GM18498 (cell line): ENCODE data around the gene TFPI.
A peak's percentile ranks its signal among the peaks of the same experiment; 100 is the strongest.
"Not testable (repeated sequence)": the region's sequence is repeated elsewhere in the genome, so short reads cannot be mapped to it uniquely, and the experiment has no call there.

Experiments
- ATAC-seq: cut with Tn5 transposase; IDR thresholded peaks from one replicate; pipeline ENCODE4 v1.9.1; 2021; ENCODE audit warnings: mild to moderate bottlenecking, moderate library complexity; ENCODE audit not compliant: unreplicated experiment

TFPI gene

DNA sequence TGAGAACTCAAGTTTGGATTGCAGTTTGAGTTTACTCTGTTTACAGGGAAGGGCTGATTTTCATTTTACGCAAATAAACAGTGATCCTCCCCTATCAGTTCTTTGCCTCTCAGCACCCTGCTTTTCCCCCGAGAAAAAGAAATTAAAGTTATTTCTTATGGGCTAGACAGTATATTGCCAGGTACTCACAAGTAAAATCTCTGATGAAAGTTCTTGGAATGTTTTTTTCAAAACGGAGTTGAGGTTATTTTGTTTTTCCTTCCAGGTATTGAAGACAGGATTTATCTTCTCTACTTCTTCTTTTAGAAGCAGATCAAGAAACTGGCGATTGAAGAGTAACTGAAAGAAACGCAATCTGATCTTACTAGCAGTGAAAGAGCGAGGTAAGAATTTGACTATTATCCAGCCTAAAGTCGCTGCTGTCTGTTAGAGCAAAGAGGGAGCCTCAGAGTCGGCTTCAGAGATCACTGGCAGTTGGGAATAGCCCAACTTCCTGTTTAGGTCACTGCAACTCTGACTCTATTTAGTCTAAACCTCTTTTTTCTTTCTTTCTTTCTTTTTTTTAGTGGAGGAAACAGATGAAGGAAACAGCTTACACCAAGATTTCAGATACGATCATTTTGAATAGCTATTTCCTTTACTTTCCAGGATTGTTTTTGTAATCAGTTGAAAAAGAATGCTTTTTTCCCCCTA is at the start of gene TFPI:
TFPI (minus strand) TSS at position 425 of the 693 bp plus-strand sequence. CDS start 50,667 bp downstream, outside the sequence.
- no peak for ATAC-seq

DNA sequence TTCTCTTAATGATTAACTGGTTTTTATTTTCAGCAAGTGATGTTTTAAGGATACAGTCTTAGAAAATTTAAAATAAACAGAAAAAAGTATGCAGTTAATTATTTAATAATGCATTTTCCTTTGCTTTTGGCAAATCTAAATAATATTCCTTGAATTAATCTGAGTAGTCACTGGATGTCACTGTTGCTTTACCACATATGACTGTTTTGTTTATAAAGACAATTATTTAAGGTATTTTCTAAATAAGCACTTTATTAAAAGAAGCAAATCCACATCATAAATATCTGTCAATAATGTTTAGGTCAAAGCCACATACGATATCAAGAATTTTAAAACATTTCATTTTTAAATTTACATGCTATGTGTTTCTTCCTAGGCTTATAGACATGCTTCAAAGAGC is 40.6 kb upstream of the TFPI start:
- no peak for ATAC-seq

DNA sequence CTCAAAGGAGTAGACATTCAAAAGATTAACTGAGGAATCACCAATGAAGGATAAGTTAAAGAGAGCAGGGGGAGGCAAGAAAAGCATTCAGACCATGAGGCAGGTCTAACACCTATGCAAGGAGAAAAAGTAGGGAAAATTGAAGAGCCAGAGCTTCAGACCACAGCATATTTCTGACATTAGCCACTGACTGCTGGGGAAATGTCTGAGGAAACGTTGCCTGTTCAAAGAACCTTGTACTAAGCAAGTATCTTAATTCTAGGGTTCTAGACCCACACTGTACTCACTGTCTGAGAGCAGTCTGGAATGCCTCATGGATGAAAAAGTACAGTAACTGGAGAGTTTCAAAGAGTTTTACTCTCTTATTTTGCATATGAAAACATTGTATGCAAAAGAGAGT is 39.5 kb upstream of the TFPI start:
- no peak for ATAC-seq

DNA sequence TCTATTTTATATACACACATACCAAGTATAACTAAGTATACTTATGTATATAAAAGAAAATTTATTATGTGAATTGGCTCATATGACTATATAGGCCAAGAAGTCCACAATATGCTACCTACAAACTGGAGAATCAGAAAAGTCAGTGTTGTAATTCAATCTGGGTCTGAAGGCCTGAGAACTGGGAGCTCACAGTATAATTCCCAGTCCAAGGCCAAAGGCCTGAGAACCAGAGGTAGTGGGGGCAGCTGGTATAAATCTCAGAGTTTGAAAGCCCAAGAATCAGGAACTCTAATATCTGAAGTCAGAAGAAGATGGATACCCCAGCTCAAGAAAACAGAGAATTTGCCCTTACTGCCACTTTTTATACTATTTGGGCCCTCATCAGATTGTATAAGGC is 38.9 kb upstream of the TFPI start:
- no peak for ATAC-seq

DNA sequence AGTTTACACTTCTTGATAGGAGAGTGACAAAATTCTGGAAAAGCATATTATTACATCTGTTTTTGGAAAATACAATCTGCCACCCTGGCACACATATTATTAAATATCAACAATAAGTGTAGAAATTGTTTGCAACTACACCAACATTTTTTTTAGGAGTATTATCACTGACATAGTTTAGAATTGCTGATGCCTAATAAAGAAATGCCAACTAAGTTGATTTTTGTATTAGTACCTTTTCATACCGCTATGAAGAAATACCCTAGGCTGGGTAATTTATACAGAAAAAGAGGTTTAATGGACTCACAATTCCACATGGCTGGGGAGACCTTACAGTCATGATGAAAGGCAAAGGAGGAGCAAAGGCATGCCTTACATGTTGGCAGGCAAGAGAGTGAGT is 35.9 kb upstream of the TFPI start:
- ATAC-seq, result no peak

DNA sequence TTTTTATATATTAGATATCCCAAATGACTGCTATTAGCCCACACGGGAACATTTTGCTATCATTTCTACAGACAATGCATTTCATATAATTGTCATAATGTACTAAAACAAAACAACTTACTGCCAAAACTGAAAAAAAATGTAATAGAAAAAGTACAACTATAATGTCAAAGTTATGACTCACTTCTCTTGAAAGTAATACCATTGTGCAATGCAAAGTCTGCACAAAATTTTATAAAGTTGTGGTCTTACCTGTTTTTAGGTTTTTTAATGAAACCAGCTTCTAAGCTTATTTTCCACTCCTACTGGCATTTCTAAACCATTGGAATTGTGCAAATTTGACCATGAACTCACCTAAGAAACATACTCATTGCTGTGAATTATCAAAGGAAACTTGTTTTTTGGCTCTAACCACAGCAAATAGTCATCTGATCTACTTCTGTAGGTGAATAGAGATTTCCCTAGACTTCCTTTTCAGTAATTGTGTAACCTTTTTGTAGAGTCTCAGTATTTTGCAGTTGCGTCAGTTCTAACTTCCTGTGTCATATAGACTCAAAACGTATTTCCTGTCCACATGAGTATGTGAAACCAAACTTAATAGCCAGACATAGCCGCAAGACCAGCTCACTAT is 31.9 kb upstream of the TFPI start:
- ATAC-seq, result no peak

DNA sequence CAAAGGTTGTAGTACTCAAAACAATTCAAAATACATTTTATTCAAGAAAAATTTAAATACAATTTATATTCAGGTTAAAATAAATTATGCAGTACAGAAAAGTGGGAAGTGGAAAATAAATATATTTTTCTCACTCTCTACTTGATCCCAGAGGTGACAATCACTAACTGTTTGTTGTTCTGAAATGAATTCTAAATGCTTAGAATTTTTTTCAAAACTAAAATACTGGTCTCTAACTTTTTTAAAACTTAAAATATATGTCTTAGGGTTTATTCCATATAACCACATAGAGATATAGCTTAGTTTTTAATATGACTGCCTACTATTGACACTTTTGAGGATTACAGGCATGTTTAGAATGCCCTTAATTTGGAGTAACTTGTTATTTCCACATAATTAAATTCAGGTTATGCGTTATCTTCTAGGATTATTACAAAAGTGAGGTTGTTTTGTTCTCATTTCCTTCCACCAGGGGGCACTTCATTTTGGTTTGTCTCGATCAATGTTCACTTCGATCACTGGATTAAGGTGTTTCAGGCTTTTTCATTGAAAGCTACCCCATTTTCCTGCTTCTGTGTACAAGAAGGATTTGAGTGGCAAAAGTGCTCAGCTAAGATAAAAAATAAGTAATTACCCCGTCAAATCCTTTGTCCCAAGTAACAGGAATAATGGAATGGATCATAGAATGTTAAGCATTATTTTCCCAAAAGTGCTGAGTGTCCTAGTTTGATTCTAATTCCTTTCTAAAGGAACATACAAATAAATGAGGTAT is 27.1 kb upstream of the TFPI start:
- ATAC-seq, result peak; percentile 63

DNA sequence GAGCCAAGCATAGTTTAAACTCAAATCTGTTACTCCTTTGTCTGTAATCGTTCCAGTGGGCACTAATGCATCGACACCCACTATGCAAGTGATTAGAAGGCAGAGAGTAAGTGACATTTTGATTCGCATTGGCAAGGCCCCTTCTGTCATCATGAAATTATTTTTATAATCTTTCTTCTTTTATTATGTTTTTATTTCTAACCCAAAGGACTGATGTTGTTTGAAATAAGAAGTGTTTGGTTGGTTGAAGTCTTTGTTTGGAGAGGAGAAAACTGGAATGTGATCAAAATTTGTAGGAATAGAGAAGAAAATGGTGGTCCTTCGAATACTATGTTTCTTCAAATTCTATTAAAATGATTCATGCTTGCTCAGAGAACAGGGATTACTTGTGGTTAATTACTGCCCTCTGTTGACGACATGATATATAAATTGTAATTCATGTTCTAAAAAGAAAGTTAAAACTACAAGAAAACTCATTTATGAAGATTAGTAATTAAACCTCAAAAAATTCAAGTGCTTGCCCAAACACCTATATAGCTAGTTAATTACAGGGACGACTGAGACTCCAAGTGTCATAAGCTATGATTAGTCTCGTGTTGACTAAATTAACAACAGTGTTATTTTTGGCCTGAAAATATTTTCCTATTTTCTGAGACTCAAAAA is 26.4 kb upstream of the TFPI start:
- ATAC-seq, result peak; percentile 57

DNA sequence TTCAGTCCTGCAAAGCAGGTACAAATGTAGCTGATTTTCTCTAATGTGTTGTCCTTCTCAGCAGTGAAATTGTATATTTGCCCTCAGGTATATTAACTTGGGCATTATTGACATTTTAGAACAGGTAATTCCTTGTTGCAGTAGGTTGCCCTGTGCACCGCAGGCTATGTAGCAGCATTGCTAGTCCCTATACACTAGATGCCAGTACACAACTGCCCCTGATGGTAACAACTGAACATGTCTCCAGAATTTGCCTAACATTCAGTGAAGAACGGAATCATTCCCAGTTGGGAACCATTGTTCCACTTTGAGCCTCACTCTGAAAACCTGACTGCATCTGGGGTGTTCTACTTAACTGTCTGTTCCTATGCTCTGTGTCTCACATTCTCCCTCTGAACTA is 23.1 kb upstream of the TFPI start:
- no peak for ATAC-seq

DNA sequence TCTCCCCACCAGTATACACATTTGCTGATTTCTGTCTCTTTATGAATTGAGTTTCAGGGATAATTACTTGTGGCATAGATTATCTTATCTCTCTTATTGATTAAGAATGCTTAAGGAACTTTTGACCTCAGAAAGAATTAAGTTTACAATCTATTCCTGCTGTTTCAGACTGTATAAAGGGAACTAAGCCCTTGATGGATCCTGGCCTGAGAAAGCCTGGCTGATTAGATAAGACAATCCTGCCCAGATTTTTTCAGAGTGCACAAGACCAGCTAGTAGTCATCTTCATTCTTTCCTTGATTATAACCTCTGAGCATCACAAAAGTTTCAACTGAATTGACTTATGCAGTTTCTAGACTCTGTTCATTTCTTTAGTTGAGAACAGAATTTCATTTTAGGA is 22.7 kb upstream of the TFPI start:
- ATAC-seq, result no peak

DNA sequence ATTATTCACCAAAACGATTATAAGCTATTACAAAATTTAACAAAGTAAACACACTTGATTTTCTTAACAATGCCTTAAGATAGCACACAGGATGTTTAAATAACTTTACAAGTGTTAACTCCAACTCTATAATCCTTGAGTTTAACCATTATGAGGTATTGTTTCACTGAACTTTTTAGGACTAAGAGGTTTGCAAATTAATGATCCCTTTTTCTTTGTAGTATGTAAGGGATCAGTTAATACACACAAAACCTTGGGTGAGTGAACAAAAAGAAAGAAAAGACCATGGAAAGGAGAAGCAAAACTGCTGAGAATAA is 21.5 kb upstream of the TFPI start:
- no peak for ATAC-seq

DNA sequence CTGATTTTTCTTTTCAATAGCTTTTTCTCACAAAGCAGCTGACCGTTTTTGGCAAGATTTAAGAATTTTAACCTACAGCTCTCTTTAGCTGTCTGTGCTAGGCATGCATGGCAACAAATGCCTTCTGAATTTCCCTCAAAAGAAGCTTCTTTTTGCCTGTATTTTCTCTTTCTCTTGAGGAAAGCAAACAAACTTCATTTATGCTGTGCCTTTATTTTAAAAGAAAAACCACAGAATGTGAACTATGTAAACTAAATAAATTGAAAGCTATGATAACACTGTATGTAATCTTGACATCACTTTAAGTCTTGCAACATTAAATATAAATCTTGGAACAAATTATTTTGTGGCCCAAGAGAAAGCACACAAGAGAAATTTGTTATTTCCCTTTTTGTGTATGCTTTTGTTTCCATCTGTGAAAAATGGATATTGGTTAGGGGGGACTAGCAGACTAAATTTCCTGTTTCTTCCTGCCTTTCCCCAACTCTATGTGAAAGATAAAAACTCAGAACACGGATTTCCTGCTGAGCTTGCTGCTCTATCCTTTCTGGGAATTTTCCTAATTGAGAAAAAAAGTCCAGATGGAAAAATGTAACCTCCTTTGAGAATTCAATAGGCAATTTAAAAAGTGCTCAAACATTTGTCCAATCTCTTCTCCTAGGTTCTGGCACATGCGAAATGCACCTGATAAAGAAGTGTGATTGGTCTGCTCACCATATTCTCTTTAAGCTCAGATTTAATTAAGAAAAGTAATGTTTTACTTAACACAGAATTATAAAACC is 20.9 kb upstream of the TFPI start:
- no peak for ATAC-seq

DNA sequence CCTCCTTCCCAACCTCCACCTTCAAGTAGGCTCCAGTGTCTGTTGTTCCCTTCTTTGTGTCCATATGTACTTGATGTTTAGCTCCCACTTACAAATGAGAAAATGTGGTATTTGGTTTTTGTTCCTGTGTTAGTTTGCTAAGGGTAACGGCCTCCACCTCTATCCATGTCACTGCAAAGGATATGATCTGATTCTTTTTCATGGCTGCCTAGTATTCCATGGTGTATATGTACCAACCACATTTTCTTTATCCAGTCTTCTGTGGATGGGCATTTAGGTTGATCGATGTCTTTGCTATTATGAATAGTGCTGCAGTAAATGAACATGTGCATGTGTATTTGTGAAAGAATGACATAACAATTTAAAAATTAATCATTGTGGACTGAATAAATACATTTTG is 19.5 kb upstream of the TFPI start:
- ATAC-seq, result no peak

DNA sequence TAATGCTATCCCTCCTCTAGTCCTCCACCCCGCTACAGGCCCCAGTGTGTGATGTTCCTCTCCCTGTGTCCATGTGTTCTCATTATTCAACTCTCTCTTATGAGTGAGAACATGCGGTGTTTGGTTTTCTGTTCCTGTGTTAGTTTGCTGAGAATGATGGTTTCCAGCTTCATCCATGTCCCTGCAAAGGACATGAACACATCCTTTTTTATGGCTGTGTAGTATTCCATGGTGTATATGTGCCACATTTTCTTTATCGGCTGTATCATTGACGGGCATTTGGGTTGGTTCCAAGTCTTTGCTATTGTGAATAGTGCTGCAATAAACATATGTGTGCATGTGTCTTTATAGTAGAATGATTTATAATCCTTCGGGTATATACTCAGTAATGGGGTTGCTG is 17.8 kb upstream of the TFPI start:
- not testable (repeated sequence) for ATAC-seq

DNA sequence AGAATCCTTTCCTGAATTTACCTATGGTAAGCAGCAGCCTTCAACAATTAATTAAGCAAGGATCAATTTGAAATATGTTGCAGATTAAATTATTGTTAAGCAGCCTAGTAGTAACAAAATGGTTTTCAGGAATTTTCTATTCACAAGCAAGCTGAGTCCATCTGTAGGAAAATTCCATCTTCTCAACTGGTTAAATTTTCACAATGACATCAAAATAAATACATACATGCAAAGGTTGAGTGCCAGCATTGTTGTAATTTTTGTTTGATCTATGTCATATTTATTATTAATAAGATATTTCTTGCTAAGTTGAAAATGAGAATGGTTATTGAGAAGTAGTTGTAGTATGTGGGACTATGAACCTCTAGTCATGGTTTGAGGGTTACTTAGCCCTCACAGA is 15.3 kb upstream of the TFPI start:
- no peak for ATAC-seq

DNA sequence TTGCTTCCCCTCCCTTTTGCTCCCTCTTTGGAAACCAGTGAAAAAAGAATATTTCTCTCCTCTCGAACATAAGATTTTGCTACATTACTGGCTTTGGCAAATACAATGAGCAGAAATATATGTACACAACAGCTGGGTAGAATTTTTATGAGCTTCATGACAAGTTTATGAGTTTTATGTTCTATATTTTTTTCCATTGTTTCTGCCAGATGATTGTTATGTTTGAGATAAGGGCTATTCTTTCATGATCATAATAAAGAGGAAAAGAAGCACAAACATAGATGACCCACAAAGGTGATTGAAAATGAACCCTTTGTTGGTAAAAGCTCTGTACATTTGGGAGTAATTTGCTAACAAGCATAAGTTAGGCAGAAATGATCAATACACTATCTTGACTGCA is 14.8 kb upstream of the TFPI start:
- no peak for ATAC-seq

DNA sequence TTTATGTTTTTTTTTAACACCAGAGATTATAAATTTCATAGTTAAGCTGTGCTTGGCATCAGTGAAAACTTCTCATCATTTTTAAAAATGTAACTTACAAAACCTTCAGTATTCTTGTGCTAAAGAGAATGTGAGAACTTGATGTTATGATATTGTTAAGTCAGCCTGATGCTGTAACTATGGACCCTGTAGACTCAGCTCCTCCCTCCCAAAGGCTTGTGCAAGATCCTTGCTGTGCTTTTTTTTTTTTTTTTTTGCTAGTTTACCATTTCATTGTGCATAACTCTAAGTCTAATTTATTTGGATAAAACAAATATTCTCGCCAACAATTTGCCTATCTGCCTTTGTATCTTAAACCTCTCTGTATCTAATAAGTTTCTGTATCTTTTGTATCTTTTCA is 12.9 kb upstream of the TFPI start:
- ATAC-seq, result no peak

DNA sequence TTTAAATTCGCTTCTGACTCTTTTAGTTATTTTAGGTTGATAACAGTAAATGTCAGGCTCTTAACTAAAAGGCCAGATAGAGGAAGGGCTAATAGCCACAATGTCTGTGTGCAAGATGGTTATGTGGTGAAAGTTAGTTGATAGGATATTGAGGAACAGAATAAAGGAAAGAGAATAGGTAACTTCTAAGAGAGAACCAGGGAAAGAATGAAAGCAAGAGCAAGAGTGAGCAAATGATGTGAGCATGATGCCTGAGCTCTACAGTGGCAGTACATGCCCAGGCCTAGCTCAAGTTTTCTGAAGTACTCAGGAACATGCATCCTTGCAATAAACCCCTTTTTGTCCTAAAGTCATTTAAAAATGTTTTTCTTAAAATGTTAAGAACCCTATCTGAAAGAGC is 12.5 kb upstream of the TFPI start:
- no peak for ATAC-seq

DNA sequence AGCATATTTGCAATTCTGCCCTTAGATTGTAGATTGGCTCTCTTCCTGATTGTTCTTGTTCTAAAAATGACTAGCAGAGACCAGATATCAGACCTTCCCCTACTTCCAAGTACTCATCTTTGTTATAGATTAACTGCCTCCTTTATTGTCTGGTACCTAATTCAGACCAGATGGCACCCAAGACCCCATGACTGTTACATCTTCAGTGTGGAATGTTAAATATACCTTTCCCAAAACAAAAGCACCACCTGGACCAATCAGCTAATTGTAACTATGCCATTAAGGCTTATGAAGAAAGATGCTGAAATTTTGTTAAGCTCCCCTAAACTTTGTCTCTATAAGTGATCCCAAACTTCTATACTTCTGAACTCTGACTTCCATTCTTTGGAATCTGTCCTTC is 12.0 kb upstream of the TFPI start:
- no peak for ATAC-seq

DNA sequence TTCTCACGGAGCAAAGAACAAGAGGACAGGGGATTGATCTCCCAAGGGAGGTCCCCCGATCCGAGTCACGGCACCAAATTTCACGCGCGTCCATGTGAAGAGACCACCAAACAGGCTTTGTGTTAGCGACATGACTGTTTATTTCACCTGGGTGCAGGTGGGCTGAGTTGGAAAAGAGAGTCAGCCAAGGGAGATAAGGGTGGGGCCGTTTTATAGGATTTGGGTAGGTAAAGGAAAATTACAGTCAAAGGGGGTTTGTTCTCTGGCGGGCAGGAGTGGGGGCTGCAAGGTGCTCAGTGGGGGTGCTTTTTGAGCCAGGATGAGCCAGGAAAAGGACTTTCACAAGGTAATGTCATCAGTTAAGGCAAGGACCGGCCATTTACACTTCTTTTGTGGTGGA is 11.4 kb upstream of the TFPI start:
- ATAC-seq, result not testable (repeated sequence)

DNA sequence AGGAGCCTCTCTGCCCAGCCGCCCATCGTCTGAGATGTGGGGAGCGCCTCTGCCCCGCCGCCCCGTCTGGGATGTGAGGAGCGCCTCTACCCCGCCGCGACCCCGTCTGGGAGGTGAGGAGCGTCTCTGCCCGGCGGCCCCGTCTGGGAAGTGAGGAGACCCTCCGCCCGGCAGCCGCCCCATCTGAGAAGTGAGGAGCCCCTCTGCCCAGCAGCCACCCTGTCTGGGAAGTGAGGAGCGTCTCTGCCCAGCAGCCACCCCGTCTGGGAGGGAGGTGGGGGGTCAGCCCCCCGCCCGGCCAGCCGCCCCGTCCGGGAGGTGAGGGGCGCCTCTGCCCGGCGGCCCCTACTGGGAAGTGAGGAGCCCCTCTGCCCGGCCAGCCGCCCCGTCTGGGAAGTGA is 2.3 kb upstream of the TFPI start:
- ATAC-seq, result not testable (repeated sequence)
